IPS DF 4.7 (cell line): ENCODE measurements around the gene EEPD1.
"Not testable (repeated sequence)": the region's sequence is repeated elsewhere in the genome, so short reads cannot be mapped to it uniquely, and the experiment has no call there.

Experiments used
- DNase-seq: peaks from one replicate; pipeline ENCODE4 v3.0.0-alpha.2; 2013; ENCODE audit warnings: low spot score; ENCODE audit errors: extremely low read depth

Gene EEPD1

GRCh38 chr7:36214608-36215456, 61.8 kb downstream of the EEPD1 start:
- DNase-seq = peak; percentile 30

GRCh38 chr7:36215457-36215765, 62.4 kb downstream of the EEPD1 start:
- DNase-seq = no peak

DNA sequence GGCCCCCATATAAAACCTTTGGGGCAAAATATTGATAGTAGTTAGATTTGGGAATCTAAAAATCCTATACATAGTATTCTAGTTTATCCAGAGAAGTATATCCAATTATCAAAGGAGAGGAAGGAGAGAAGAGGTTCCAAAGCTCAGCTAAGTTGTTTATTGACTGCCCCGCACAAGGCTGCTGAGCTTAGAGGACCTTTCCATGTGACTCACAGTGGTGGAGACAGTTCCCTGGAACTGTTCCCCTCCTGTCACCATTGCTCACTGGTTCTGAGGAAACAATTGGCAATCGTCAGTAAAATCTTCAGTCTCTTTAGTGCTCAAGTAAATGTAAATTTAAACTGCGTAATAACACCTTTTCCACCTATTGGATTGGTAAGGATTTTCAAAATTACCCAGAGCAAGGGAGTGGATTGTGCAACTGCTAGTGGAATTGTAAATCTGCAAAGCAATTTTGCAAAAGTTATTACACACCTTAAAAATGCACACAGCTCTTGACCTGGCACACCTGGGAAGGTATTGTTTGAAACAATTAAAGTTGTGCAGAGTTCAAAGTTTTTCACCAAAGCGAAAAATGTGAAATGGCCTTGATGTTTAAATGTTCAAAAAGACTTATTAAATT, 63.1 kb downstream of the EEPD1 start:
- DNase-seq = no peak

DNA sequence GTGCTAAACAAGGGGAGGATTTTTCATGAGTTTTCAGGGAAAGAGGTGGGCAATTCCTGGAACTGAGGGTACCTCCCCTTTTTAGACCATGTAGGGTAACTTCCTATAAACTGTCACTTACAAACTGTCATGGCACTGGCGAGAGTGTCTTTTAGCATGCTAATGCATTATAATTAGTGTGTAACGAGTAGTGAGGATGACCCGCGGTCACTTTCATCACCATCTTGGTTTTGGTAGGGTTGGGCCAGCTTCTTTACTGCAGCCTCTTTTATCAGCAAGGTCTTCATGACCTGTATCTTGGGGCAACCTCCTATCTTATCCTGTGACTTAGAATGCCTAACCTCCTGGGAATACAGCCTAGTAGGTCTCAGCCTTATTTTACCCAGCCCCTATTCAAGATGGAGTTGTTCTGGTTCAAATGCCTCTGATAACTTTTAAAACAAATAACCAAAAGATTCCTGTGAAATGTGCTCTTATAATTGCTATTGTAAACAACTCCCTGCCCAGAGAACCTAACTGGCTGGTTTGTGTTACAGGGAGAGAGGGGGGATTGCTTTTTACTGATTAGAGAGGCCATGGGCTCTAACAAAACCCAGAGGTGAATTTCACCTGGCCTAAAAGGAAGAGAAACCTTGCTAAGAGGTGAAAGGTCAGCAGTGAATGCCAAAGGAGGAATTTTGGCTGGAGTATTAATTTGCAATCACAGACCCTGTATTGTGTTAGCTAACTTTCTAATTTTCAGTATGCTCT, 64.3 kb downstream of the EEPD1 start:
- no peak for DNase-seq

DNA sequence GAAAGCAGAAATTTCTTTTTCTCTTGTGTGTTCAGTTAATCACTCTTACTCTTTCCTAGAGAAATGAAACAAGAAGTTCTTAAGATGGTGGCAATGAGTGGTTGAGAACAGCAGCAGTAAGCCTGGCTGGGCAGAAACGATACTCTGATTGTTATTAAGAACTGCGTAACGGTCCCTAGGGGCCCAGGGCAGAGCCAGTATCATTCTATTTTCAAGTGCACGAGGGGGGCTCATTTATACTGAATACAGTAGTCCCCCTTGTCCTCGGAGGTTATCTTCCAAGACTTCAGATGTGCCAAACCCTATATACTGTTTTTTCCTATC, 64.9 kb downstream of the EEPD1 start:
- DNase-seq = no peak

GRCh38 chr7:36219429-36219828, 66.4 kb downstream of the EEPD1 start:
- no peak for DNase-seq

GRCh38 chr7:36223851-36224250, 70.8 kb downstream of the EEPD1 start:
- DNase-seq = no peak

GRCh38 chr7:36224934-36225858, 72.1 kb downstream of the EEPD1 start:
- DNase-seq = no peak

GRCh38 chr7:36226151-36226550, 73.1 kb downstream of the EEPD1 start:
- no peak for DNase-seq

GRCh38 chr7:36227223-36227622, 74.2 kb downstream of the EEPD1 start:
- DNase-seq = no peak

GRCh38 chr7:36228039-36228438, 75.0 kb downstream of the EEPD1 start:
- no peak for DNase-seq

DNA sequence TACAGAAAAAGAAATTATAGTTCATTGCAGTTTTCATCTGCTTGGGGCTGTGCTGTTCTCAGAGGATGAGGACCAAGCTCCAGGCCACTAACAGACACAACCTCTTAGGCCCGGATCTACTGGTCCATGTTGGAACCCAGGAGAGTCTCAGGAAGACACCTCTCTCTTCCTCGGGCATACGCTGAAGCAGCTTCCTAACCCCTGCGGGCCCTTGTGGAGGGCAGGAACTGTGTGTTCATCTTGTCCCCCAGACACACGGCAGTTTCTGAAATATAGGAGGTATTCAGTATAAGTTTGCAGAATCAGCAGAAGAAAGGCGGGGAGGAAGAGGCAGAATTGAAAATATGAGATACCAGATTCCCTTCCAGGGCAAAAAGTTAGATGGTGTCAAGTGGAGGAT, 78.4 kb downstream of the EEPD1 start:
- DNase-seq = no peak

DNA sequence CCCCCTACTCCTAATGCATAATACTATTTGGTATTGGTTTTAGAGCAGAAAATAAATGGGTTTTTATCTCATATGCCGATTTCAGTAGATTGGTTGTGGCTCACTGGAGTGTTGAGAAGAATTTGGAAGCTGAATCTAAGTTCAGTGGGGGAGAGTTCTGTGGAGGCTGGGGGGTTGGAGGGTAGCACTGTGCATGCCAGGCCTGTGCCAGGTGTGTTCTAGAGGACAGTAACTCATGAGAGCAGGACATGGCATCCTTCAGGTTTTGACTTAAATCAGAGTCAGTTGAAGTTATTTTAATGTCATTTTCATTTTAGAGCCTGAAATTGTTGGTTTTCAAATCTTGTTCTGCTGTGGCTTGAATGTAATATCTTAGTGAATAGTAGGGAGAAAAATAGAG, 79.5 kb downstream of the EEPD1 start:
- DNase-seq = no peak

- no peak for DNase-seq
Observed at GRCh38 chr7:36232971-36233550, 80.0 kb downstream of the EEPD1 start.

- no peak for DNase-seq
Observed at GRCh38 chr7:36236073-36236472, 83.0 kb downstream of the EEPD1 start.

- no peak for DNase-seq
Observed at GRCh38 chr7:36238138-36238537, 85.1 kb downstream of the EEPD1 start.

DNA sequence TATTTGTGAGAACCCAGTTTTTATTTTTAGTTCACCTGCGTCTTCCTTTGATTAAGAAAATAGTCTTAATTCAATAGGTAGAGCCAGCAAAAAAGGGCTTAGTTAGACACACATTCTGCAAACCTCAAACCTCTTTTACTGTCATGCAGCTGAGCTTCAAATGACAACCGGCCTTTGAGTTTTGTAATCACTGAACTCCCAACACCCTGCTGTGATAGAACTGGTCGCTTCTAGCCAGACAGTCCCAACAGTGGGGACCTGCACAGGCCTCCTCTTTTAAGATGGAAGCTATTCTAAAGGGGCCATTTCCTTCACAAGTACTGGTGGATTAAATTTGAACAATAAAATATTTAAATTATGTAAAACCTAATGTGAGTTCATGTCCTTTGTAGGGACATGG, 90.3 kb downstream of the EEPD1 start:
- DNase-seq = not testable (repeated sequence)

- DNase-seq = not testable (repeated sequence)
Observed at GRCh38 chr7:36244001-36244400, 90.9 kb downstream of the EEPD1 start.

DNA sequence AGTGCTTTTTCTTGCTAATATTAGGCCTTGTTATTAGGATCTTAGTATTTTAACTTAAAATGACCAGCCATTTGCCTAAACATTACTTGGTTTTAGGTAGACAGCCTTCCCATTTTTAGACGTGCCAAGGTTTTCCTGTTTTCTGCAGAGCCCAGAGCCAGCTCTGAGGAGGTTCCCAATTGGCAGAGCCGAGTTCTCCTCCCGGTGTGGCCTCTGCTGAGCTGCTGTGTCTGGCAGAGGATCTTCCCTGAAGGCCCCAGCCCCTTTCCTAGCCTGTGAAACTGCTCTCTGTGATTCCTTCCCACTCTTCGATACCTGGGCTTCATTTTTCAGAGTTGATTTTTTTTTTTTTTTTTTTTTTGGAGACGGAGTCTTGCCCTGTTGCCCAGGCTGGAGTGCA, 91.4 kb downstream of the EEPD1 start:
- DNase-seq = no peak

DNA sequence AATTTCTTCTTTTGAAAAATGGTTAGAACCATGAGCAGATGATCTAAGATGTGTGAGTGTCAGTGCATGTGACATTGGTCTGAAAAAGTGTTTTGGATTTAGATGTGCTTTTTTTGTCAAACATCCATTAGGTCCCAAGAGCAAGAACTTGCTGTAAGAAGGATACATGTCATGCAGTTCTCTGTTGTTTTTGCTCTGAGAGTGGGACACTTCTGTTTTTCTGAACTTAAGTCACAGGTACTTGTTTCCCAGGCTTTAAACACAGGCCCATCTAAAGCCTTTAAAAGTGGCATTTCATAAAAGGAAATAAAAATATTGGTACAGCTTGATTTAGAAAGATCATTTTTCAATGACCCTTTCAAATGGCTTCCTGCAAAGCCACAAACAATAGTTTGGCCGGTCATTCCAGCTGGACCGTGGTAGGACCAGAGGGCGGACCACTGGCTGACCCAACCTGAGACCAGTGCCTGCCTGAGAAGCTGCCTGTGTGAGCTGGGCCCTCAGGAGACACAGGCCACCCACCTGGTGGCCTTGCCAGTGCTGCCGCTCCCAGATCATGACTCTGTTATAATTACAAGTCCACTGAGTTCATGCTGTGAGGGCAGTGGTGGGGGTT, 92.7 kb downstream of the EEPD1 start:
- DNase-seq = no peak

DNA sequence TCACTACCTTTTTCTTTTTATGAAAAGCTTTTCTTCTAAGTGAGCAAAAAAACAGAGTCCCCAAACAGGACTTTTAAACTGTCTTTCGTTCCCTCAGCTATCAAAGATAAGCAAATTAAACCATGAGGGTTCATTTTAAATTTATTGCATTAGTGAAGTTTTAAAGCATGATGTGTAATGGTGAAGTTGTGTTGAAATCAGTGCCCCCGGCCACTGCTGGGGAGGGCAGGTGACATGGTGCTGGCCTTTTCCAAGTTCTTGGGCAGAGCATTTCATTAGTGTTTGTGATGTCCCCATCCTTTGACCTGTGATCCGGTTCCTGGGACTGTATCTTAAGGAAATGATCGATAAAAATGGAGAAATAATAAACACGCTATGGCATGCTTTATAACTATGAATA, 96.0 kb downstream of the EEPD1 start:
- DNase-seq = no peak
